ENCODE measurements around the gene NCBP3.
"Not testable (repeated sequence)": the region's sequence is repeated elsewhere in the genome, so short reads cannot be mapped to it uniquely, and the experiment has no call there.

Gene NCBP3

DNA sequence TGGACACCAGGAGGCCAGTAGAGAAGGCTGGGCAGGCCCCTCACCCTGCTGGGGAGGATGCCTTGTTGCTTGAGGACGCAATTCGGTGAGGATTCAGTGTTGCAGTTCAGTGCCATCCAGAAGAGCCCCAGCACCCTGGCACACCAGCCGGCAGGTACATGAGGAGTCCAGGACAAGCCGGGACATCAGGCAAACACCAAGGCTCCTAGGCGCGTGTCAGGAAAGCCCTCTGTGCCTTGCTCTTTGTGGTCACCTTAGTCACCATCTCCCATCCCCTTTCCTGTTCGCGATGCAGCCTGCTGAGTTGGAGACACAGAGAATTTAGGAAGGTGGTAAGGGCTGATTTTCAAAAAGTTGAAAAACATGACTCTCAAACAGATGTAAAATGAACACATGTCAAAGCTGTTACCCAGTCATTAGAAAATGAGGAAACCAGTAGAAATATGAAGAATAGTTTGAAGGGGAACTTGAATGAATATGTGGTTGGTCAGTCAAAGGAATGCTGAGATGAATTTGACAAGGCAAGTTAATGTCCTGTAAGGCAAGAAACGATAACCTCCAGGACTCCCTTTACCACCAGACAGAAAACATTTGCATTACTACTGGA lies 2.3 kb upstream of the NCBP3 start:
- DNase-seq (ENCODE audit: low read depth in 2 of 2), result no peak

DNA sequence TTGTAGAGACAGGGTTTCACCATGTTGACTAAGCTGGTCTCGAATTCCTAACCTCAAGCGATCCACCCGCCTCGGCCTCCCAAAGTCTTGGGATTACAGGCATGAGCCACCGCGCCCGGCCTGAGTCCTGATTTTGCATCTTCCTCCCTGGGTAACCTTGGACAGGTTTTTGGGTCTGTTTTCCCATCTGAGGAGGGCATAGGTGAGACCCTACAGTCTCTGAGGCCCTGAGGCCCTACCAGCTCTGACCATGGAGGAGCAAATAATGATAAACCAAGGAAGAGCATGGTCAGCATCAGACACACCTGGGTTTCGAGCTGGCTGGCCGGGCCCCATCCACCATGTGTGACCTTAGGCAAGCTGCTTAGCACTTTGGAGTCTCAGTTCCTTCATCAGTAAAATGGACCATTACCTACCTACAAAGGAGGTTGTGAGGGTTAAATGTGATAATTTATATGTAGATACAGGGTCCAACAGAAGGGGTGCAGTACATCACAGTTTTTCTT lies 1.2 kb upstream of the NCBP3 start:
- DNase-seq (ENCODE audit: low read depth in 2 of 2), result no peak

DNA sequence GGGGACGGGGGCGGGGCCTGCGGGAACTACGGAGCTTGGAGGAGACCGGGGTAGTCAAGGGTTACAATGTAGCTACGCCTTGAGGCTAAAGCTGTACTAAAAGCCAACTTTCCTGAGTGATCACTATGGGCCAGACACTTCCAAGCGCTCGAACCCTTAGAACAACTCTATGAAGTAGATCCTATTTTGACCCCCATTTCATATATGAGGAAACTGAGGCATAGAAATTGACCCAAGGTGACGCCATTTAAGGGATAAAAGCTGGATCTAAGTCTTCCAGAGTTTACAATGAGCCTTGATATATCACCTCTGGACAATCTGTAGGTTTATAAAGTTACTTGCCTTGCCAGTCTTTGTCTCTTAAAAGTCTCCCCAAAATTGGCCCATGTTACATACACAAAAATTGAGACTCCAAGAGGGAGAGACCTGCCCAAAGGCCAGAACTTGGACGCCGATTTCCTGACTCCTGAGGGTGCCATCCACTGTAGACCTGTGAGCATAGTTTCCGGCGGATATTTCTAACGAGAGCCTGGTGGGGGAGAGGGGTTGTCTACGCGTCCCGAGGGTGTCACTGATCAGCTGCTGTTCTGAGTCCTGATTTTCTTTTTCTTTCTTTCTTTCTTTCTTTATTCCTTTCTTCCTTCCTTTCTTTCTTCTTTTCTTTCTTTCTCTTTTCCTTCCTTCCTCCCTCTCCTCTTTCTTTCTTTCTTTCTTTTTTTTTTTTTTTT lies 555 bp upstream of the NCBP3 start:
- DNase-seq (ENCODE audit: low read depth in 2 of 2), result no peak

DNA sequence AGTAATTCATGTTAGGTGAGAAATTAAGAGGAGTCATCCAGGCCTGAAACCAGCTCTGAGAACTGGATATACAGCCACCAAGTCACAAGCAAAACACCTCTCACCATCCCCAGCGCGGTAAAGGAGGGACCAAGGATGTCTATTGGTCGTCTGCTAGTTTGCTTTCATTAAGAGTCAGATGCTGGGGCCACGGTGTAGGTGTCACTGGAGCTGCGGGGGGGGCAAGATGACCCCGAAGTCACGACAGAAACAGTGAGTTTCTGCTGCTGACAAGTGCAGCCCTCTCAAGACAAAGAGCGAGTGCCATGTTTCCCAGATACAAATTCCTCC lies 790 bp downstream of the NCBP3 start:
- DNase-seq (ENCODE audit: low read depth in 2 of 2), result peak in 1 of 2 donors; percentile 8

DNA sequence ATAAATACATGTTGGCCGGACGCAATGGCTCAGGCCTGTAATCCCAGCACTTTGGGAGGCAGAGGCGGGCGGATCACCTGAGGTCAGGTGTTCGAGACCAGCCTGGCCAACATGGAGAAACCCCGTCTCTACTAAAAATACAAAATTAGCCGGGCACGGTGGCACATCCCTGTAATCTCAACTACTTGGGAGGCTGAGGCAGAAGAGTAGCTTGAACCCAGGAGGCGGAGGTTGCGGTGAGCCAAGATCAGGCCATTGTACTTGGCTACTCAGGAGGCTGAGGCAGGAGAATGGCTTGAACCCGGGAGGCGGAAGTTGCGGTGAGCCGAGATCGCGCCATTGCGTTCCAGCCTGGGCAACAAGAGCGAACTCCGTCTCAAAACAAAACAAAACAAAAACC lies 1.5 kb downstream of the NCBP3 start:
- not testable (repeated sequence) for DNase-seq (ENCODE audit: low read depth in 2 of 2)

DNA sequence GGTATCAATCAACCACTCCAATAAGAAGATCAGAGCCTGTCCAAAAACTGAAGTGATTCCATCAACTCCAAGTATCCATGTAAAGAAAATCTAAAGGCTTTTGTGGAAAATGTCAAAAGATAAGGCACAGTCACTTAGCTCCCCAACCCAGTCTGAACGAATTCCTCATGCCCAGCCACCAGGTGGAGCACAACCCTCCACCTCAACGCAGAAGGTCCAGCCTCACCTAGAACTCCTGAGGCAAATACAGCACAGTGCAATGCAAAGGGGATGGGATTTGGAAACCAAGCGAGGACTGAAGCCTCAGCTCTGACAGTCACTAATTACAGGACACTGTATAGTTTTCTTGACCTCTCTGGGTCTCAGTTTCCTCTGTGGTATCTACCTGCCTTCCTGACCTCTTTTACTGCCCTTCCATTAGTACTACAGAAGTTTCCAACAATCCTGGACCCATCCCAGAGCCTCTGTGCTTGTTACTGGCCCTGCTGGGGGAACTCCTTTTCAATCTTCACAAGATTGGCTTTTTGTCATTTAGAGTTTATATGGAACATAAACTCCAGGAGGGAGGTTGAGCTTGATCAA lies 2.0 kb downstream of the NCBP3 start:
- DNase-seq (ENCODE audit: low read depth in 2 of 2), result peak; percentile 21 to 30

DNA sequence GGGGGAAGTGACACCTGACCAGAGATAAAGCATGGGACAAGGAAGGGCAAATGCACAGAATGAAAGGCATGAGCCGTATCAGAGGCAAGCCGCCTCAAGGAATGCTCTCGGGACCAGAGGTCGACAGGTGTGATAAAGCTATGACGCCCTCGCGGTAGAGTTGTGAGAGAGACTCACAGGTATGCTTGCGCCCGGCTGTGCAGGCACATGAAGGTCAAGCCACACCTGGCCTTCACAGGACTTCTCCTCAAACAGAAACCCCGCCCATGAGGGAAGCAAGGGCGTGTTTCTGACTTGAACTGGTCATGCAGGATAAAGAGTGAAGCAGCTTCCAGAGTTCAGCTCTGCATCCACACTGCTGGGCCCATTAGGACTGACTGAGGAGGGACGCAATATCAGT lies 7.8 kb downstream of the NCBP3 start:
- no peak for DNase-seq (ENCODE audit: low read depth in 2 of 2)

DNA sequence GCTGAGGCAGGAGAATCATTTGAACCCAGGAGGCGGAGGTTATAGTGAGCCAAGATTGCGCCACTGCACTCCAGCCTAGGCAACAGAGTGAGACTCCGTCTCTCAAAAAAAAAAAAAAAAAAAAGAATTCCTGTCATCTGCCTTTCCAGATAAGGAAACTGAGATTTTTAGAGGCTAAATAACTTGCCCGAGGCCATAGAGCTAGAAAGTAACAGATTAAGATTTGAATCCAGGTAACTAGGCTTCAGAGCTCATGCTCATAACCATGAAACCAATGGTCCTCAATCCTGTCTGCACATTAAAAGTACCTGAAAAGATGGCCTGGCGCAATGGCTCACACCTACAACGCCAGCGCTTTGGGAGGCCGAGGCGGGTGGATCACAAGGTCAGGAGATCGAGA lies 9.5 kb downstream of the NCBP3 start:
- DNase-seq (ENCODE audit: low read depth in 2 of 2), result no peak

DNA sequence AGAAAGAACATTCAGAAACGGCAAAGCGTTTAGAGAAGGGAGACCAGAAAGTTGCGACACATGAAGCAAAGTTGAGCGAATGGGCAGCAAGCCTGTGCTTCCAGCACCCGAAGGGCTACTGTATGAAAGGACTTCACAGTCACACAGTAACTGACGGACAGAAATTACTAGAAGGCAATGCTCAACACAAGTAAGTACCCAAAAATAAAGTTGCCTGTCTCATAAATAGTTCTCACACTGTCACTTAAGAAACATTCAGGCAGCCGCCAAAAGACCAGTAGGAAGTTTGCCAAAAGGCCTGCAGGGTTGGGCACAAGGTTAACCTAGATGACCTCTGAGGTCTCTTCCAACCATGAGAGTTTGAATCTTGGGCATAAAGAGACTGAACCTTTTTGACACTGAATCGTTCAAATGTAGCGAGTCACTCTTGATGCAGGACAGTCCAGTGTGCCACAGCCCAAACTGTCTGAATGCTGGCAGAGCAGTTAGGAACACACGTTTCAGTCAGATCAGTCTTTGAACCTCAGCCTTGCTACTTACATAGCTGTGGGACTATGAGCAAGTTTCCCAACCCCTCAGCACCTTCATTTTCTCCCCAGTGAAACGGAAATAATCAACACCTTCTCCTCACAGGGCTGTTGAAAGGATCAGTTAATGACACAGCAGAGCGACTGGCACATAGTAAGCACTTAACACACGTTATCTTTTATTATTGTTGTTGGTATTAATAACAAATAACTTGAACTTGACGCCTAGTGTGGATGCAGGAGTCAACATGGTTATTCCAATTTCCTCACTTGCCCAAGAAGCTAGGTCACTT lies 10.4 kb downstream of the NCBP3 start:
- DNase-seq (ENCODE audit: low read depth in 2 of 2), result no peak

DNA sequence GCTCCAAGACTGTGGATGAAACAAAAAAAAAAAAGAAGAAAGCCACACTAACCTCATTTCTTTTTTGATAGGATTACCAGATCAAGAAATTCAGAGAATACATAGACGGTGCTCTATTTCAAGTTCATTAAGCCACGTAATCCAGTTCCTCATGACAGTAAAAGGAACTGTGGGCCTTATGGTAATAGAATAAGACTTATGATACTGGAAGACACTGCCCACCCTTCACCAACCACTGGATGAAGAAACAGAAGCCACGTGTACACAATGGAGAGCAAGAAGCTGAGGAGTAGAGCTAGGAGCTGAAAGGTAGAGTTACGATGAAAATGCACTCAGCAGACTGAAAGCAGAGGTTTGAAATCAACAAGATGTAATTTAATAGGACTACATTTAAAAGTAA lies 11.2 kb downstream of the NCBP3 start:
- DNase-seq (ENCODE audit: low read depth in 2 of 2), result no peak

DNA sequence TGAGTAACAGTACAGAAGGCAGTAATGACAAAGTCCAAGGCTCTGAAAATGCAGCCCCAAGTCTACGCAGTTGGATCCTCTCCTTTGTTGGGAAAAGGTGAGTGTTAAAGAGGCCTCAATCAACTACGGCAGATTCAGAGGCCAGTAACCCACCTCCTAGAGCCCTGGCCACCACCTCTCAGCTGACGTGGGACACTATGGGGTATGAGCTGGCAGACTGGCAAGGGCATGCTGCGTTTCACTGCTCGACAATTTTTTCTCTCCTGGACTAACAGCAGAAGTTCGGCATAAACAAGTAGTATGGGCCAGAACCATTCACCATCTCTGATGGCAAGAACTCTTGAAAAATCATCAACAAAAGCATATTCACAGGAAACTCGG lies 17.2 kb downstream of the NCBP3 start:
- no peak for DNase-seq (ENCODE audit: low read depth in 2 of 2)

DNA sequence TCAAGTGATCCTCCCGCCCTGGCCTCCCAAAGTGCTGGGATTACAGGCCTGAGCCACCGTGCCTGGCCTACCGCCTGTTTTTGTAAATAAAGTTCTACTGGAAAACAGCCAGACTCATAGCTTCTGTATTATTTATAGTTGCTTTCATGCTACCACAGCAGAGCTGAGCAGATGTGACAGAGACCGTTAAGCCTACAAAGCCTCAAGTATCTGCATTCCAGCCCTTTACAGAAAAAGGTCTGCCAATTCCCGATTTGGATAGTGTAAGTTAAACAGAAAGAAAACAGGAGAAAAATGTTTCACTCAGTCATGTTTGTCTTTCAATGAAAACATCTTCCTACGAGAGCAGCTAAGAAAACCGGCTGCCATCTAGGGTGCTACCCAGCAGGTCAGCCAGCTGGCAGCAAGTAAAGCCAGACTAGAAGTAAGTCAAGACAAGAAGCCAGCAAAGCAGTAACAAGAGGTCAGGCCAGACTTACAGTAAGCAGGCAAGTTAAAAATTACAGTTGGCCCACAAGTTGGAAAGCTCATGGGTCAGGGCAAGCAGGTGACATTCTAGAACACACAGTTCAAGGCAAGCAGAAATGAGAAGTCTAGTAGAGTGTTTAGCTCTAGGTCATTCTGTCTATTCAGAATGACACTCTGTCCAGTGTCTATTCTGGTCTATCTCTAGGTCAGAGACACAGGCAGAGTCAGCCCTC lies 17.7 kb downstream of the NCBP3 start:
- no peak for DNase-seq (ENCODE audit: low read depth in 2 of 2)

DNA sequence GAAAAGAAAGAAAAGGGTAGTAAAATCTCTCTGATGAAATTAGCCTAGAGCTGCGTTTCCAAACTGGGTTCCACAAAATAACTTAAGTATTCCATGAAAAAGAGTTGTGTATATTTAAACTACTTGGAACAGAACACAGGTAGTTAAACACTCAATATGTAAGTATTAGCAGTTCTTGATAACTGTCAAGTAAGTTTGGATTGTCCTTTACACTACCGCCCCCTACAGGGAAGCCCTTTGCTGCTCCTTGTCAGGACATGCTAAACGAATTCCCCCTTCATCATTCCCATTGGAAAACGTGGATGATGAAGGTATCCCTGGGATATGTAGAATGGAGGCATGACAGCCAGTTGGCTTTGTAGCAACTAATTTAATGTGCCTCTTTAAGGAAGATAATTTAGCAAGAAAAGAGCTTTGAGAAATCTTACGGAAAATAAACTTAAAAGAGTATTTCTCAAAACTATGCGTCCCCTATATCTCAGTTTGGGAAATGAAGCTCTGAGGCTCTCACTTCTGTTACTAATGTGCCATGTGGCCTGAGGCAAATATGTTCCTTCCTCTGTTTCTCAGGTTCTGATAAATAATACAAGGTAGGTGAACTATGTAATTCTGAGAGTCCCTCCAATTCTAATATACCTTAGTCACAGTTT lies 18.8 kb downstream of the NCBP3 start:
- peak; percentile 36 to 61 for DNase-seq (ENCODE audit: low read depth in 2 of 2)

DNA sequence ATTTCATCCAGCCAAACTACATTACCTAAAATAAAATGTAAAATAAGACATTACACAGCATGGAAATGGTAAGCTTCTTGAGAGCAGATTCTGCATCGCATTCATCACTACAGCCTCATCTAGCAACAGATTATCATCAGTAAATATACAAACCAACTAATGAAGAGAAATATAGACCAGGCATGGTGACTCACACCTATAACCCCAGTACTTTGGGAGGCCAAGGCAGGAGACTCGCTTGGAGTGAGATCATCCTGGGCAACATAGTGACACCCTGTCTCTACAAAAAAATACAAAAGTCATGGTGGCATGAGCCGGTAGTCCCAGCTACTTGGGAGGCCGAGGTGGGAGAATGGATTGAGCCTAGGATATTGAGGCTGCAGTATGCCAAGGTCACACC lies 19.9 kb downstream of the NCBP3 start:
- no peak for DNase-seq (ENCODE audit: low read depth in 2 of 2)

DNA sequence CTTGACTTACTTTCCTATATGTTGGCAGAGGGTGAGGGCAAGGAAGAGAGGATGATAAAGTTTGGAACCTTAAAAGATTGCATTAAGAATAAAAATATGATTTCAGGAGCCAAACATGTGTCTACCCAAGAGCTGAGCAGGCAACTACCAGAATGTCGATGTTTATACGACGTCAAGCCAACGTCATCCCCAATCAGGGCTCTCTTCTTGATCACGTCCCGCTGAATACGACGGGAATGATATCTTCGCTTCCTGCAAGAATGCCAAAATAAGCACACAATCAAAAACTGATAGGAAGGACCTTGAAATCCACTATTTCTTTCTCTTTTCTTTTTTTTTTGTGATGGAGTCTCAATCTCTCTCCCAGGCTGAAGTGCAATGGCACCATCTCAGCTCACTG lies 24.9 kb downstream of the NCBP3 start:
- DNase-seq (ENCODE audit: low read depth in 2 of 2), result no peak

DNA sequence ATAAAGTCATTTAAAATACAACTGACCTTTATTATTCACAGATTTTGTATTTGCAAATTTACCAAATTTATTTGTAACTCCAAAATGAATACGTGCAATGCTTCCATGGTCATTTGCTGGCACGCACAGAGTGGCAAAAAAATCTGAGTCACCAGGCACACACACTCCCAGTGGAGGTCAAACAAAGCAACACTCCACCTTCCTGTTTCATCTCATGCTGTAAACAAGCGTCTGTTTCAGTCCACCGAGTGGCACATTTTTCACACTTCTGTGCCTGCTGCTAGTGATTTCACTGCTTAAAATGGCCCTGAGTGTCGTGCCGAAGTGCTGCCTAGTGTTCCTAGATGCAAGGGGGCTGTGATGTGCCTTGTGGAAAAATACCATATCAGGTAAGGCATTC lies 27.3 kb downstream of the NCBP3 start:
- DNase-seq (ENCODE audit: low read depth in 2 of 2), result no peak

DNA sequence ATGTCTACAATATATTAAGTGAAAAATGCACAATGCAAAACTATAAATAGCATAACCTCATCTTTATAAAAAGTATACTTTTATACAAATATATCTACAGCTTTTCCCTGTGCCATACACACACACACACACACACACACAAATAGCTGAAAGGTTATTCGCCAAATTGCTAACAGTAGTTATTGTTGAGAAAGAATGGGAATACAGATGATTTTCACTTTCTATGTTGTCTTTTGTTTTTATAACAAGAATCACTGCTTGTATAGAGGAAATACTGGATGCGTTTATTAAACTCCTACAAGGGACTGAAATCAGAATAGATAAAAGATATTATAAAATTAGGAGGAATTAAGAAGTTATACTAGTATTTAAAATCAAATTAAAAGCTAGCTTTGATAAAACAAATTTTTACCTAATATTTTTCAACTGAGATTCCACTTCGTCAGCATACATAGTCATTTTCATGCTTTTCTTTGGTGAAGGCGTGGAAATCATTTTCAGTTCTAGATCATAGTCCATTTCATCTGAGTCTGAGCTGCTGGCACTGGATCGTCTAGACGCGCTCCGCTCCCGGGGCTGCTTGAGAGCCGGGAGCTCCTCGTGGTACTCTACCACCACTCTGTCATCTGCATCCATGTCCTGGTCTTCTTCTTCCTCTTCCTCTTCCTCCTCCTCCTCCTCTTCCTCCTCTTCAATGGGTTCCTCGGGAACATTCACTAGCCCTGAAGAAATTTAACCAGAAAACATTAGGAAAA lies 28.0 kb downstream of the NCBP3 start:
- no peak for DNase-seq (ENCODE audit: low read depth in 2 of 2)

DNA sequence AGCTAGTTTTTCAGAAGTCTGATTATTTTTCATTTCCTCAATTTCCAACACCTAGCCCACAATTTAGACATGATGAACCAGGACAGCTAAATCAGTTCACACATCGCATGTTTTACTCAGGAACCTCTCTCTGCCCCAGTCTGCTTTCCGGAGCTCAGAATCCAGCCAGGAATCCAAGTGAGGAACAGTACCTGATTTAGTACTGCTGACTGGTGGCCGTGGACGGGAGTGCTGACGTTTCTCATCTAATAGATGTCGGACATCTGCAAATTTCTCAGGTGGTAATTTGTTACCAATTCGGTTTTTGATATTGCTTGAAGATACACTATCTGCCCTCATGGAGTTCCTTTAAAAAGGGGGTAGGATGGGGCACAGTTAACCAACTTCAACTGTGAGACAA lies 30.1 kb downstream of the NCBP3 start:
- no peak for DNase-seq (ENCODE audit: low read depth in 2 of 2)

DNA sequence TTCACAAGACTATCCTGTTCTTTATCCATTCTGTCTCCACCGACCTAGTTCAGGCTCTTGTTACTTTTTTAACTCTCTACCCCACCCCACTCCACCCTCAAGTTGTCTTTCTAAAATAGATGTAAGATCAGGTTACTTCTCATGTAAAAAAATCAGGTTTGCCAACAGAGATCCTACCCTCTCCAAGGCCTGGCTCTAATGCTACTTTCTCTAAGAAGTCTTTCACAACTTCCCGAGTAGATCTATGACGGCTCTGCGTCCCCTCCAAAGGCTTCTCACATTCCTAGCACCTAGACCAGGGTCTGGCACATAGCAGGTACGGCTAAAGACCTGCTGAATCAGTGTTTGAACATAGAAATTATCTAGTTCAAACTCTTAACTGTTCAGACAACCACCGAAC lies 30.9 kb downstream of the NCBP3 start:
- DNase-seq (ENCODE audit: low read depth in 2 of 2), result no peak

DNA sequence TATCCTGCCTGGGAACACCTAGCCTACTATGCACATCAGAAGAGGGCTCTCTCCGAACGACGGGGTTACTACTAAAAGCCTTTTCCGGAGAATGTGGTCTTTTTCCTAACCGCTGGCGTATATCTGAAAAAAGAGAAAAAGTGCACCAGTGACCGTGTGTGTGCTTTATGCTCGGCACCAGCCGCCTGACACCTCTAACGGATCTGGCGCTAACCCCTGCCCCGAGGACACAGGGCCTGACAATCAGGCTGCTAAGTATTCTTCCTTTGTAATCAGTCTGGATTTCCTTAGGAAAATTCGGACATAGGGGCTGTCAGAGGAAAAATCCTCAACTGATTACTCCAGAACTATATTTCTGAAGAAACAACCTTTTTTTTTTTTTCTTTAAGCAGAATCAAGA lies 31.7 kb downstream of the NCBP3 start:
- DNase-seq (ENCODE audit: low read depth in 2 of 2), result no peak

DNA sequence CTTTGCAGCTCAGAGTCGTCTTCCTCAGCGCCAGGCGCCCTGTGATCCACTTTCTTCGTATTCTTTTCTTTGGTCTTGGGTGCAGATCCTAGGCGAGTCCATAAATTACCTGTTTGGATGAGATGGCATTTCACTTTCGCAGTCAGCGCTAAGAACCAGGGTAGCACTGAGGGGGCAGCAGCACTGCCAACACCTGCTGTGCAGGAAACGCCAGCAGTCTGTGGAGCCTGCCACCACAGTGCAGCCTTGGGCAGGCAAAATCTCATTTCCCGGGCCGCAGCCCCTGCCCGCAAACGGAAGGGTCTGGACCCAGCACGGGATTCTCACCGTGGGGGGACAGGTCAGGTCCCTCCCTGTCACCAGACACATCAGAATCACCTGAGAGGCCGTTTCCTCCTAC lies 32.9 kb downstream of the NCBP3 start:
- no peak for DNase-seq (ENCODE audit: low read depth in 2 of 2)
